Stimulated activated CD4-positive, alpha-beta T cell treated with anti-CD3 and anti-CD28 coated beads, Interleukin-1b, Interleukin-23, amount 100 ng/mL, for 1 hour (primary cell): Measurements from ENCODE around the gene C2orf92.

Experiments
- DNase-seq, 2 donors: peaks; one replicate each; pipeline ENCODE4 v3.0.0-alpha.2; 2020; ENCODE audit warnings: low read depth in 2 of 2

Gene C2orf92

GRCh38 chr2:97714084-97714949, 44.8 kb downstream of the C2orf92 start:
- no peak for DNase-seq

GRCh38 chr2:97714950-97715652, 45.6 kb downstream of the C2orf92 start:
- no peak for DNase-seq

DNA sequence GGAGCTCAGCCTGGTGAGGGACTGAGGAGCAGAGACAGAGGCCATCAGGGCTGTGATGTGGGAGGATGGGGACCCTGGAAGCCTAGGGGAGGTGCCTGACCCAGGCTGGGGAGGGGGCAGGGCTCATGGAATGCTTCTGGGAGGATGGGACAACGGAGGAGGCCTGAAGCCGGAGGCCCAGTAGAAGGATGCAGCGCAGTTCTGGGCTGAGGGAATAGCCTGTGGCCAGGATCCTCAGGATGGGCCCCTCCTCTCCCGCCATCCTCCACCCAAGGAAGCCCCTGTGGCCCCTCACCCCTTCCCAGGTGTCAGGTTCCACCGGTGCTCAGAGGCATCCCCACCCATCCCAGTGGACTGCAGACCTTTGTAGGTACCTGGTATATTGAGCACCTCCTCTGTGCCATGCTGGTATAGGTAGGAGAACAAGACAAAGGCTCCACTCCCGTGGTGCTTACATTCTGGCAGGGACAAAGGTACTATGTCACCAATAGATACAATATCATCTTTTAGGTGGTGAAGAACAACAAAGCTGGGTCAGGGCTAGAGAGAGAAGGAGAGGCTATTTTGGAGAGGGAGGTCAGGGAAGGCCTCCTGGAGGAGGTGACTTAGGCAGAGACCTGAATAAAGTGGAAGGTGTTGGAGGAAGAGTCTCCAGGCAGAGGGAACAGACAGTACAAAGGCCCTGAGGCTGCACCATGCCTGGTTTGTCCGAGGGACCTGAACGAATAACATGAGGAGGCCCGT, 46.6 kb downstream of the C2orf92 start:
- DNase-seq, result no peak

DNA sequence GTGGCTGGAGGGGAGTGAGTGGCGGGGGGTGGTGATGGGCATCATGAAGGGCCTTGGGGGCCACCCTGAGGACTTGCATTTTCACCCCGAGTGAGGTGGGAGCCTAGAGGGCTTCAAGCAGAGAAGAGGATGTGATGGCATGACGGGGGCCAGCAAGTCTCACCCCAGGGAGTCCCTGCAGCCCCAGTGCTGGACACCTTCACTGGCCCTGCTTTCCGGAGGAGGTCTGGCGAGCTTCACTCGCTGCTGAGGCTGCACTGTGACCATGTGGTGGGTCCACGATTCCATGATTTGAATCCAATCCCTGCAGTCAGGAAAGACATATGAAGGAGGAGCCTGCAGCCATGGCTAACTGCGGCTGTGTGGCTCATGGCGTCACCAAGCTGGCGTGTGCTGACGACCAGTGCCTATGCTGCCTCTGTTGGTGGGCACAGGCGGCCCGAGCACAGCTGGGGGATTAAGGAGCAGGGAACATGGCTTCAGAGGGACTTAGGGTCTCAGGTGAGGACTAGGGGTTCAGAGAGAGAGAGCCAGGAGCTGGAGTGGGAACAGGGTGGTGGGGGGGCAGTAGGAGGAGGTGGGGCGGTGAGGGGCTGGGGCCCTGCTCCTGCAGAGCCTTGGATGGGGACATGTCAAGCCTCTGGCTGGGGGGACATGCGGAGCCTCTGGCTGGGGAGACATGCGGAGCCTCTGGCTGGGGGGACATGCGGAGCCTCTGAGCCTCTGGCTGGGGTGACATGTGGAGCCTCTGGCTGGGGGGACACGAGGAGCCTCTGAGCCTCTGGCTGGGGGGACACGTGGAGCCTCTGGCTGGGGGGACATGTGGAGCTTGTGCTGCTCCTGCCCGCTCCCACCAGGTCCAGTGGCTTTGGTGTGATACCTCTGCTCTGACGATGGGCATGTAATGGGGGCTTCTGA, 47.4 kb downstream of the C2orf92 start:
- no peak for DNase-seq

GRCh38 chr2:97717613-97717995, 48.1 kb downstream of the C2orf92 start:
- no peak for DNase-seq

DNA sequence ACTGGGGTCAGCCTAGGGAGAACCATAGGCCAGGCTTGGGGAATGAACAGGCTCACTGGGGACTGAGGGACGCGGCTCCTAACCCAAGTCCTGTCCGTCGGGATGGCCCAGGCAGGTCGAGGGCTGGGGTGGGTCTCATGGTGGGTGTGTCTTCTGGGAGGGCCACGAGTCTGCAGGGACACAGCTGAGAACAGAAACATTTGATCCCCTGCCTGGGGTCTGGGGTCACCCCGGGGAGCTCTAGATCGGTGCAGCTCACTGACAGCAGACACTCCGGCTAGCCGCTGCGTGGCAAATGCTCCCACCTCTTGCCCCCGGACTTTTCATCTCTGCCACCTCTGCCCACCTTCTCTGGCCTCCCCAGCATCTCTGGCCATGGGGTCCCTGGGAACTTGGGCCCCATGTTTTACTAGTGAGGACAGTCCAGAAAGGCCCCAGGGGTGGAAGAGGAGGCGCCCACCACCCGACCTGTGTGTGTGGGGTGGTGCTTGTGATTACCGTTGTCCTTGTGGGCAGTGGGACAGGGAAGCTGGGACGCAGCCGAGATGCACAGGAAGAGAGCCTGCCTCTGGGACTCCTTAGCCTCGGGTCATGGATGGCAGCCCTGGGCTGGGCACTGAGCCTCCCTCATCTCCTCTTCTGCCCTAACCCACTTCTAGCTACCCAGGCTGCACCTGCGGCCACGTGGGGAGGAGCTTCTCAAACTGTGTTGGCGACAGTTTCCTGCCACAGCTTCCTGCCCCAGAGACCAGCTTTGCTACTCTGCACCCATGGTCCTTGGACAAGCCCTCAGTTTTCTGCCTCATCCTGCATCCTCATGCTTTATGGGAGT, 48.8 kb downstream of the C2orf92 start:
- DNase-seq, result peak in 1 of 2 donors; percentile 44

DNA sequence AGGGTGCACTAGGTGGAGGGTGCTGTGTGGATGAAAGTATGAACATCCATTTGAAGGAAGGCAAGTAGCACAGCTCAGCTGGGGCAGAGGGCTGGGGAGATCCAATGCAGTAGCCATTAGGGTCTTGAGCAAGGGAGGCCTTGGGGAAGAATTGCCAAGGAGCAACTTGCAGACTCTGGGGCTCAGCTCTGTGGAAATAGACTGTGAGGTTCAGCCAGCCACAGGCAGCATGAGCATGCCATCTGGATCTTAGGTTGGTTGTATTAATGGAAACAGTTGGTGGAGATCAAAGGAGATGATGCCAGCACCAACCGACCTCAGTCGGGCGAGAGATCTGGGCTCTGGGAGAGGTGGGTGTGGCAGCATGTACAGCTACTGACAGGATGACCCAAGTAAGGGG, 49.4 kb downstream of the C2orf92 start:
- no peak for DNase-seq

- no peak for DNase-seq
Observed at GRCh38 chr2:97719362-97720155, 50.0 kb downstream of the C2orf92 start.

DNA sequence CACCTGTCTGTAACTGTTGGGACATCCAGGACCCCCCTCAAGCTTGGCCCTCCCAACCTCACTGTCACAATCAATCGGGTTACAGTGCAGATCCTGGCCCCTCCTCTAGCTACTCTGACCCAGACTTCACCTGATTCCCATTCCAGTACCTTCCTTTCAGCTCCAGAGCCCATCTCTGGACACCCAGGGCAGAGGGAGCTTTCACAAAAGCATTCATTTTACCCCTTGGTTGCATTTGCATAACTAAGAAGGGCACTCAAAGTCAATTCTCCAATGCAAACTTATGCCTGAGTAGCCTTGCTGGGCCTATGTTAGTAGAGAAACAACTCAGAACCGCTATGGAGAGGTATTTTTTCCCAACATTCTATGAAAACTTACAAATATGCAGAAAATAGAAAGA, 51.2 kb downstream of the C2orf92 start:
- DNase-seq, result no peak

DNA sequence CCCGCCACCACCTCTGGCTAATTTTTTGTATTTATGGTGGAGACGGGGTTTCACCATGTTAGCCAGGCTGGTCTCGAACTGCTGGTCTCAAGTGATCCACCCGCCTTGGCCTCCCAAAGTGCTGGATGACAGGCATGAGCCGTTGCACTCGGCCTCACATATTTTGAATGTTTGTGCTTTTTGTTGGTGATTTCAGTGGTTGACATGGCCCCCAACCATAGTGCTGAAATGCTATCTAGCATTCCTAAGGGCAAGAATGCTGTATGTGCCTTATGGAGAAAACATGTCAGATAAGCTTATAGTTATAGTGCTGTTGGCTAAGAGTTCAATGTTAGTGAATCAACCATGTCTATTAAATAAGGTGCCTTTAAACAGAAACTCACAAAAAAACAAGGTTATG, 52.7 kb downstream of the C2orf92 start:
- no peak for DNase-seq

- DNase-seq, result no peak
Observed at GRCh38 chr2:97723156-97724072, 53.9 kb downstream of the C2orf92 start.

DNA sequence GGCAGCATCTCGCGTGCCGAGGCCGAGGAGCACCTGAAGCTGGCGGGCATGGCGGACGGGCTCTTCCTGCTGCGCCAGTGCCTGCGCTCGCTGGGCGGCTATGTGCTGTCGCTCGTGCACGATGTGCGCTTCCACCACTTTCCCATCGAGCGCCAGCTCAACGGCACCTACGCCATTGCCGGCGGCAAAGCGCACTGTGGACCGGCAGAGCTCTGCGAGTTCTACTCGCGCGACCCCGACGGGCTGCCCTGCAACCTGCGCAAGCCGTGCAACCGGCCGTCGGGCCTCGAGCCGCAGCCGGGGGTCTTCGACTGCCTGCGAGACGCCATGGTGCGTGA, 54.5 kb downstream of the C2orf92 start:
- no peak for DNase-seq

DNA sequence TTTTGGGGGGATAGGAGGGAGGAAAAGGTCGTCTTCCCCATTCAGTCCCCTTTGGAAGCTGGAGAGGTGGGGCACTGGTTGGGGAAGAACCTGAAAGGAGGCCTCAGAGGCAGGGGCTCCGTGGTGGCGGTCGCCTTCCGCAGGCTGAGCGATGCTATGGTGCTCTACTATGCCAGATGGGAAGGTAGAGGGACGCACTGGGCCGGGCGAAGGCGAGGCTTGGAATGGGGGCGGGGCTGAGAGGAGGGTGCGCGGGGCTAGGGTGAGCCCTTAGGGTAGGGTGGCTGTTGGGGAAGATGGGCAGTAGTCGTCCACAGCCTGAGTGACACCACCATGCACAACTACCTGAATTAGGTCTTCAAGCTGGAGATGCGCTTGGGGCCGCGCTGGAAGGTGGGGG, 55.0 kb downstream of the C2orf92 start:
- no peak for DNase-seq

DNA sequence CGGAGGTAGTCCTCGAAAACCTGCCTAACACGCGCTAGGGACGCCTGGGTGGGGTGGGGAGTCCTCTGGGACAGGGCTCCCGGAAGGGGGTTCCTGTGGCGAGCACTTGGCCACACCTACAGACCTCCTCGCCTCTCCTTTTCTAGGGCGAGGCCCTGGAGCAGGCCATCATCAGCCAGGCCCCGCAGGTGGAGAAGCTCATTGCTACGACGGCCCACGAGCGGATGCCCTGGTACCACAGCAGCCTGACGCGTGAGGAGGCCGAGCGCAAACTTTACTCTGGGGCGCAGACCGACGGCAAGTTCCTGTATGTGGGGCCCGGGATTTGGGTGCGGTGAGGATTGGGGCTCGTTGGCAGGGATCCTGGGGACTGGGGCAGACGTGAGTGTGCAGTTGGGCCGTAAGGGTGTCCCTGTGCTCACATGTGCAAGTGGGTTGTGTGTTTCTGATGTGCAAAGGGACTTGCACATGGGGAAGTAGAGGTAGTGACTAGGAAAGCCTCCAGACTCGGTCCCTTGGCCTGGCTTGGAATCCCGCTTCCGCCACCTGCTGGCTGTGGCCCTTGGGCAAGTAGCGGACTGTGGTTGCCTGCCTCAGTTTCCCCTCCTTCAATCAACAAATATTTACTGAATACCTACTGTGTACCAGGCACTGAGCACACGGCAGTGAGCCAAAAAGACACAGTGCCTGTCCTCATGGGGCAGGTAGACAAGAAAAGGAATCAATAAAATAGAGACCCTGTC, 55.6 kb downstream of the C2orf92 start:
- DNase-seq, result no peak

DNA sequence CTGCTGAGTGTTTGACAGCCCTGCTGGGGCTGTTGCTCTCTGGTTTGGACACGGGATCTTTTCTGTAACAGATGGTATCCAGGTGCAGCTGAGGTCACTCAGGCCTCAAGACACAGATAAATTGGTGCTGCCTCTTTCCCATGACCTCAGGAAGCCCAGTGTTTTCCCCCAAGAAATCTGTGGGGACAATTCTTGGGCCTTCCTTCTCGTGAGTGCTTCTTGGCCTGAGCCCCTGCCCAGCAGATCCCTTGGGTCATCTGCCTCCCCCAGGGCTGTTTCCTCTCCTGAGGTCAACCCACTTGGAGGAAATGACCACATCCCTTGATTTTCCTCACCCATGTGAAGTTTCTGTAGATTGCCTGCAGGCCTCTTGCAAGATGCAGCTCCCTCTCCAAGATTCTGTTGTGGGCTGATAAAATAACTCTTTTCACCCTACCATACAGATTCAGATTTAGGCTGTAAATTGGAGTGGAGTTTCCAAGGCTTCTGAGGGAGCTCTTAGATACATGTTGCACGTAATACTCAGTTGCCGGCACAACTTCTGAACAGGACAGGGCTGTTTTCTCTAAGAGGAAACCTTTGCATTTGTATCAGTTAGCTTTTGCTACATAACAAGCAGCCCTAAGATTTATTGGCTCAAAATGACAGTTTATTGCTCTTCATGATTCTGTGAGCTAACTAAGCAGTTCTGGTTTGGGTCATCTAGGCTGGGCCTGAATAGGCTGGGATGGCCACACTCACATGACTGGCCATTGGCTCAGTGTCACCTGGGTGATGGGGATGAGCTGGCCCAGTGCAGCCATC, 57.0 kb downstream of the C2orf92 start:
- no peak for DNase-seq

- no peak for DNase-seq
Observed at GRCh38 chr2:97727296-97727695, 57.8 kb downstream of the C2orf92 start.

DNA sequence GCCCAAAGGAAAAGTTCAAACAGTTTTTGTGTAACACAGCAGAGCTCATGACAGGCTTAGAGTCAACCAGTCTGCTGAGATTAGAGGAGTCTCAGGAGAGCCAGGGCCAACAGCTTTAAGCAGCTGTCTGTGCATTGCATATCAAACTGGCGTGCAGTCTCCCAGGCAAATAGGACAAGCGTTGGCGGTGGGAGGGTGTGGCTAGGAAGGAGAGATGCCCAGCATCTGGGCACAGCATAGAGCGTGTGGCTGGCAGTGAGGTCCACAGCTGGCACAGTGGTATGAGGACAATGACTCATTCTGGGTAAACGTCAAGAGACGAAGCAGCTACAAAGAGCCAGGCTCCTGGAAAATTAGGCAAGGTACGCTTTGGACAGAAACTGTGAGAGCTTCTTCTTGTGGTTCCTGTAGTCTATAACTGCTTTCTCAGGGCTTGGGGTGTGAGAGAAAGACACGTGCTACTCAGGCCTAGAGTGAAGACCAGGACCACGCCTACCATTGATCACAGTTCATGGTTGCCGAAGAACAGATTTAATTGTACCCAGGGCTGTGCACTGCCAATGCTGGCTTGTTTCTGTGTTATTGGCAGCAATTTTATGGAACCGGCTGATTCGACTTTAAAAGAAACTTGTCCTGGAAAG, 58.7 kb downstream of the C2orf92 start:
- no peak for DNase-seq
